ENCODE data around the gene MYL2.

The MYL2 gene

DNA sequence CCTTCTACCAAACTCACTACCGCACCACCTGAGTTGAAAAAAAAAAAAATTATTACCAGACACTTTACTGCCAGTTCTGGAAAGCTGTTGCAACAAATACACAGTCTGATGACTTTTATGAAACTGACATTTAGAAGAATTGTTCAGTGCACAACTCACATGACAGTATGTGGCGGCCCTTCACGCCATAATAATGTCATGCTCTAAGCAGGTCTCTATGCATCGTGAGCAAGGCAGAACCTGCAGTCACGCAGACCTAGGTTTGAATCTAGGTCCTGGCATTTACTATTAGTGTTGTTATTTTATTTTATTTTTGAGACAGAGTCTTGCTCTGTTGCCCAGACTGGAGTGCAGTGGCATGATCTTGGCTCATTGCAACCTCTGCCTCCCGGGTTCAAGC is 8.1 kb downstream of the MYL2 start:
- H3K9me3 ChIP-seq (ENCODE audit: control insufficient read depth, low read length): peaks cover 6% of the 10 kb centered on the region
- DNase-seq (ENCODE audit: low read depth): no peak
- no peaks in the 10 kb centered on the region for H3K36me3 ChIP-seq (ENCODE audit: control insufficient read depth, insufficient read depth, low read length, severe bottlenecking)
- H3K4me3 ChIP-seq (ENCODE audit: low read length): no peak overlapping the region
- no peaks in the 10 kb centered on the region for H3K4me1 ChIP-seq (ENCODE audit: control insufficient read depth, insufficient read depth, low read length)
- H3K9ac ChIP-seq (ENCODE audit: low read length): no peak overlapping the region
- peaks cover 42% of the 10 kb centered on the region for H3K27me3 ChIP-seq (replicated peaks; ENCODE audit: control insufficient read depth, insufficient read depth, low read length)

GRCh38 chr12:110908377-110909152 is 11.8 kb downstream of the MYL2 start:
- Histone ChIP-seq H3K27me3 (replicated peaks; ENCODE audit: control insufficient read depth, insufficient read depth, low read length) (peaks cover 59% of the 10 kb centered on the region), H3K9me3 (ENCODE audit: control insufficient read depth, low read length) (peaks cover 10% of the 10 kb centered on the region), H3K9ac (ENCODE audit: low read length) (no peak overlapping the region), H3K4me3 (ENCODE audit: low read length) (no peak overlapping the region), H3K36me3 (ENCODE audit: control insufficient read depth, insufficient read depth, low read length, severe bottlenecking) (no peaks in the 10 kb centered on the region), H3K4me1 (ENCODE audit: control insufficient read depth, insufficient read depth, low read length) (no peaks in the 10 kb centered on the region)
- DNase-seq (ENCODE audit: low read depth): no peak

GRCh38 chr12:110907583-110907982 is 12.8 kb downstream of the MYL2 start:
- Histone ChIP-seq H3K36me3 (ENCODE audit: control insufficient read depth, insufficient read depth, low read length, severe bottlenecking) (no peaks in the 10 kb centered on the region), H3K9ac (ENCODE audit: low read length) (no peak overlapping the region), H3K4me3 (ENCODE audit: low read length) (no peak overlapping the region), H3K4me1 (ENCODE audit: control insufficient read depth, insufficient read depth, low read length) (no peaks in the 10 kb centered on the region), H3K27me3 (replicated peaks; ENCODE audit: control insufficient read depth, insufficient read depth, low read length) (peaks cover 55% of the 10 kb centered on the region), H3K9me3 (ENCODE audit: control insufficient read depth, low read length) (peaks cover 11% of the 10 kb centered on the region)
- DNase-seq (ENCODE audit: low read depth): no peak

- no peak overlapping the region for H3K4me3 ChIP-seq (ENCODE audit: low read length)
These were observed 13.4 kb downstream of the MYL2 start for GRCh38 chr12:110906985-110907384.

GRCh38 chr12:110906516-110906915 is 13.9 kb downstream of the MYL2 start:
- peaks cover 11% of the 10 kb centered on the region for H3K9me3 ChIP-seq (ENCODE audit: control insufficient read depth, low read length)
- no peaks in the 10 kb centered on the region for H3K36me3 ChIP-seq (ENCODE audit: control insufficient read depth, insufficient read depth, low read length, severe bottlenecking)
- H3K4me1 ChIP-seq (ENCODE audit: control insufficient read depth, insufficient read depth, low read length): no peaks in the 10 kb centered on the region
- no peak overlapping the region for H3K4me3 ChIP-seq (ENCODE audit: low read length)
- no peak overlapping the region for H3K9ac ChIP-seq (ENCODE audit: low read length)
- no peak for DNase-seq (ENCODE audit: low read depth)
- peaks cover 55% of the 10 kb centered on the region for H3K27me3 ChIP-seq (replicated peaks; ENCODE audit: control insufficient read depth, insufficient read depth, low read length)

More at GRCh38 chr12:110906985-110907384, 13.4 kb downstream of the MYL2 start:
- H3K9me3 ChIP-seq (ENCODE audit: control insufficient read depth, low read length): peaks cover 11% of the 10 kb centered on the region
- H3K4me1 ChIP-seq (ENCODE audit: control insufficient read depth, insufficient read depth, low read length): no peaks in the 10 kb centered on the region
- peaks cover 55% of the 10 kb centered on the region for H3K27me3 ChIP-seq (replicated peaks; ENCODE audit: control insufficient read depth, insufficient read depth, low read length)
- no peak overlapping the region for H3K9ac ChIP-seq (ENCODE audit: low read length)
- H3K36me3 ChIP-seq (ENCODE audit: control insufficient read depth, insufficient read depth, low read length, severe bottlenecking): no peaks in the 10 kb centered on the region
- peak; percentile 20 for DNase-seq (ENCODE audit: low read depth)

- DNase-seq (ENCODE audit: low read depth): no peak
- H3K9ac ChIP-seq (ENCODE audit: low read length): no peak overlapping the region
- H3K9me3 ChIP-seq (ENCODE audit: control insufficient read depth, low read length): peaks cover 11% of the 10 kb centered on the region
- no peaks in the 10 kb centered on the region for H3K4me1 ChIP-seq (ENCODE audit: control insufficient read depth, insufficient read depth, low read length)
- H3K36me3 ChIP-seq (ENCODE audit: control insufficient read depth, insufficient read depth, low read length, severe bottlenecking): no peaks in the 10 kb centered on the region
- peaks cover 55% of the 10 kb centered on the region for H3K27me3 ChIP-seq (replicated peaks; ENCODE audit: control insufficient read depth, insufficient read depth, low read length)
- no peak overlapping the region for H3K4me3 ChIP-seq (ENCODE audit: low read length)
These were observed 14.3 kb downstream of the MYL2 start for GRCh38 chr12:110906083-110906482.

DNA sequence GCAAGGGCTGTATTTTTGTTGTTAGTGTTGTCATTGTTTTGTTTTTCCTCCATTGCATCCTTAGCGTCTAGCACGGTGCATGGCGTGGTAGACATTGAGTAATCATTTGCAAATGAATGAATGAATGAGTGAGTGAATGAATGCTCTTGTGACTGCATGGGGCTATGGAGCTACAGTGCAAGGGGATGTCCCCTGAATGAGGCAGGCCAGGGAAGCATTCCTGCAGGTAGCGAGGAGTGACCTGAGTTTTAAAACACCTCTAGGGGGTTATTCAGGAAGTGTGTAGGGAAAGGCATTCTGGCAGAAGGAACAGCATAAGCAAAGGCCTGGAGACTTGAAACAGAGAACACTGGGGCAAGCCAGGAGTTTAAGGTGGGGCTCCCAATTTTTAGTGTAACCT is 16.9 kb downstream of the MYL2 start:
- peaks cover 44% of the 10 kb centered on the region for H3K27me3 ChIP-seq (replicated peaks; ENCODE audit: control insufficient read depth, insufficient read depth, low read length)
- H3K9me3 ChIP-seq (ENCODE audit: control insufficient read depth, low read length): peaks cover 5% of the 10 kb centered on the region
- H3K4me3 ChIP-seq (ENCODE audit: low read length): no peak overlapping the region
- no peak overlapping the region for H3K9ac ChIP-seq (ENCODE audit: low read length)
- no peak for DNase-seq (ENCODE audit: low read depth)
- no peaks in the 10 kb centered on the region for H3K4me1 ChIP-seq (ENCODE audit: control insufficient read depth, insufficient read depth, low read length)
- H3K36me3 ChIP-seq (ENCODE audit: control insufficient read depth, insufficient read depth, low read length, severe bottlenecking): no peaks in the 10 kb centered on the region

DNA sequence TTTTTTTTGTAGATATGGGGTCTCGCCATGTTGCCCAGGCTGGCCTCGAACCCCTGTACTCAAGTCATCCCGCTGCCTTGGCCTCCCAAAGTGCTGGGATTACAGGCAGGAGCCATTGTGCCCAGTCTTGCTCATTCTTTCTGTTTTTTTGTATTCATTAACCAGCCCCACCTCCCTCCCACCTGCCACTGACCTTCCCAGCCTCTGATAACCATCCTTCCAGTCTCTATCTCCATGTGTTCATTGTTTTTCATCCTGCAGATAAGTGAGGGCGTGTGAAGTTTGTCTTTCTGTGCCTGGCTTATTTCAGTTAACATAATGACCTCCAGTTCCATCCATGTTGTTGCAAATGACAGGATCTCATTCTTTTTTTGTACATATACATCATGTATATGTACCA is 19.0 kb downstream of the MYL2 start:
- H3K9ac ChIP-seq (ENCODE audit: low read length): no peak overlapping the region
- H3K4me3 ChIP-seq (ENCODE audit: low read length): no peak overlapping the region
- no peaks in the 10 kb centered on the region for H3K36me3 ChIP-seq (ENCODE audit: control insufficient read depth, insufficient read depth, low read length, severe bottlenecking)
- no peak for DNase-seq (ENCODE audit: low read depth)
- H3K9me3 ChIP-seq (ENCODE audit: control insufficient read depth, low read length): peaks cover 5% of the 10 kb centered on the region
- peaks cover 27% of the 10 kb centered on the region for H3K27me3 ChIP-seq (replicated peaks; ENCODE audit: control insufficient read depth, insufficient read depth, low read length)
- no peaks in the 10 kb centered on the region for H3K4me1 ChIP-seq (ENCODE audit: control insufficient read depth, insufficient read depth, low read length)

- Histone ChIP-seq H3K9me3 (ENCODE audit: control insufficient read depth, low read length) (no peaks in the 10 kb centered on the region), H3K4me1 (ENCODE audit: control insufficient read depth, insufficient read depth, low read length) (no peaks in the 10 kb centered on the region), H3K36me3 (ENCODE audit: control insufficient read depth, insufficient read depth, low read length, severe bottlenecking) (no peaks in the 10 kb centered on the region), H3K27me3 (replicated peaks; ENCODE audit: control insufficient read depth, insufficient read depth, low read length) (peaks cover 13% of the 10 kb centered on the region), H3K4me3 (ENCODE audit: low read length) (no peak overlapping the region), H3K9ac (ENCODE audit: low read length) (no peak overlapping the region)
- no peak for DNase-seq (ENCODE audit: low read depth)
These were observed 23.8 kb downstream of the MYL2 start for GRCh38 chr12:110896559-110896958.

DNA sequence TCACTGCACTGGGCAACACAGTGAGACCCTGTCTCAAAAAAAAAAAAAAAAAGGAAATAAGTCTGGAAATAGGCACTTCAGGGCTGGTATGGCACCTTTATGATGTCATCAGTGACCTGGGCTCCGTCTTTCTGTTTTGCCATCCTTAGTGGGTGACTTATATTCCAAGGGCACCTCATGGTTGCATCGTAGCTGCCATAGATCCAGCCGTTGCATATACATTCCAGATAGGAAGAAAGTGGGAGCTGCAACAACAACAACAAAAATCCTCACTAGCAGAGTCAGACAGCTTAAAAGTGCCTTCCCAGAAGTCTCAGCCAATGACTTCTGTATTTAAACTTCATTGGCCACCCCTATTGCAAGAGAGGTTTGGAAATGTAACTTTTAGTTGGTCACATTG is 26.4 kb downstream of the MYL2 start:
- H3K9ac ChIP-seq (ENCODE audit: low read length): no peak overlapping the region
- H3K9me3 ChIP-seq (ENCODE audit: control insufficient read depth, low read length): no peaks in the 10 kb centered on the region
- DNase-seq (ENCODE audit: low read depth): no peak
- no peaks in the 10 kb centered on the region for H3K4me1 ChIP-seq (ENCODE audit: control insufficient read depth, insufficient read depth, low read length)
- no peak overlapping the region for H3K4me3 ChIP-seq (ENCODE audit: low read length)
- peaks cover 19% of the 10 kb centered on the region for H3K27me3 ChIP-seq (replicated peaks; ENCODE audit: control insufficient read depth, insufficient read depth, low read length)
- no peaks in the 10 kb centered on the region for H3K36me3 ChIP-seq (ENCODE audit: control insufficient read depth, insufficient read depth, low read length, severe bottlenecking)

DNA sequence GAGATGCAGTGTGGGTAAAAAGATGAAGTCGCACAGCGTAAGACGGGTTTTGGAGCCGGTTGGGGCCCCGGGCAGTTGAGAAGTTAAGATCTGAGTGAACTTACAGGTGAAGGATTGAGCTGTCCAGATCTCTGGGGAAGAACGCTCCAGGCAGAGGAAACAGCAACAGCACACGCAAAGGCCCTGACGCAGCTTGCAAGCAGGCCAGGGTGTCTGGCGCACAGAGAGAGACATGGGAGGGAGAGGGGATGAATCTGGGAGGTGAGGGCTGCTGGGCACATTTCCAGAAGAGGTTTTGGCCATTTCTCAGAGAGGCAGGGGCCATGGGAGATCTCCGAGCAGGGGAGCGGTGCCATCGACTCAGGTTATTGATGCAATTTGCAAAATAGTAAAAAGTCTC is 31.0 kb downstream of the MYL2 start:
- peaks cover 12% of the 10 kb centered on the region for H3K27me3 ChIP-seq (replicated peaks; ENCODE audit: control insufficient read depth, insufficient read depth, low read length)
- H3K9ac ChIP-seq (ENCODE audit: low read length): no peak overlapping the region
- no peak for DNase-seq (ENCODE audit: low read depth)
- H3K9me3 ChIP-seq (ENCODE audit: control insufficient read depth, low read length): no peaks in the 10 kb centered on the region
- no peaks in the 10 kb centered on the region for H3K36me3 ChIP-seq (ENCODE audit: control insufficient read depth, insufficient read depth, low read length, severe bottlenecking)
- no peak overlapping the region for H3K4me3 ChIP-seq (ENCODE audit: low read length)
- peaks cover 7% of the 10 kb centered on the region for H3K4me1 ChIP-seq (ENCODE audit: control insufficient read depth, insufficient read depth, low read length)

All from adipocyte (in vitro differentiated cells).